Motor neuron (in vitro differentiated cells): ENCODE measurements around the gene SRGAP2C. TPM values are rescaled to one million over a fixed set of nuclear protein-coding genes. Genes with fewer than 3 reads are reported as not detected.
A peak's percentile ranks its signal among the peaks of the same experiment; 100 is the strongest.
"Not testable (repeated sequence)": the region's sequence is repeated elsewhere in the genome, so short reads cannot be mapped to it uniquely, and the experiment has no call there.

Experiments
- ATAC-seq, 8 experiments: fragments of 200-7000 bp; cut with Tn5 transposase; replicated peaks in 6 of 8; 2 replicates each; pipeline ENCODE4 v1.8.0; 2021; ENCODE audit warnings: mild to moderate bottlenecking in 8 of 8, moderate library complexity in 8 of 8
- H3K27ac ChIP-seq, 2 donors: fragments of 250-450 bp; sonication (Bioruptor Pico); 2 replicates each; pipeline ENCODE4 v1.9.0; 2021; ENCODE audit warnings: antibody characterized with exemption in 2 of 2, mild to moderate bottlenecking in 2 of 2, moderate library complexity in 1 of 2
- H3K4me1 ChIP-seq, 2 donors: fragments of 250-450 bp; sonication (Bioruptor Pico); replicated peaks in 1 of 2; 2 replicates each; pipeline ENCODE4 v1.6.1; 2021; ENCODE audit warnings: antibody characterized with exemption in 2 of 2, mild to moderate bottlenecking in 2 of 2, moderate library complexity in 1 of 2
- H3K4me3 ChIP-seq, 5 donors: fragments of 250-450 bp; sonication (Bioruptor Pico); 2 replicates each; pipeline ENCODE4 v1.9.0; 2021; ENCODE audit warnings: antibody characterized with exemption in 5 of 5, mild to moderate bottlenecking in 5 of 5, moderate library complexity in 4 of 5
- WGBS, 10 experiments: fragments of 450-650 bp; shearing (Covaris generic); methylation state at CpG; one replicate each; pipeline ENCODE4 v1.0.0; 2022; 5-methylcytosine and 5-hydroxymethylcytosine counted together
- in situ Hi-C, 9 experiments: fragments of 400-800 bp; cut with MboI; loops; one replicate each; pipeline ENCODE4 v1.15.0; 2021; ENCODE audit warnings: low sequenced_read_pairs in 9 of 9, low pct_unique_long_range_greater_than_20kb in 2 of 9; ENCODE audit not compliant: unreplicated experiment in 9 of 9
- total RNA-seq, 8 experiments: library from RNA; unstranded; fragments of 300-600 nt; gene quantifications; 2 replicates each; pipeline versions ENCODE4 v1.2.3 to v1.2.4, GENCODE V29; 2022

The SRGAP2C gene
- total RNA-seq, 8 experiments from 2014 or later, result 11.4 to 26.6 (median 16.4) TPM

- in situ Hi-C loops, H3K4me3 ChIP-seq, ATAC-seq, H3K27ac ChIP-seq, H3K4me1 ChIP-seq: not testable (repeated sequence)
- no CpG with 5 or more reads among the region's 4 CpGs for WGBS, 10 experiments
These were observed 164.7 kb downstream of the SRGAP2C start for GRCh38 chr1:121349332-121349967.

- H3K4me3 ChIP-seq, in situ Hi-C loops, H3K4me1 ChIP-seq, H3K27ac ChIP-seq: not testable (repeated sequence)
- ATAC-seq, result peak in 4 of 8 experiments; percentile 19 to 47 (median 32)
- no CpG with 5 or more reads among the region's 5 CpGs for WGBS, 10 experiments
These were observed 171.1 kb downstream of the SRGAP2C start for GRCh38 chr1:121355711-121356420.

- whole genome bisulfite sequencing, 10 experiments, result no CpG with 5 or more reads among the region's 2 CpGs
- ATAC-seq, result not testable (repeated sequence)
These were observed 172.0 kb downstream of the SRGAP2C start for GRCh38 chr1:121356819-121357218.

GRCh38 chr1:121360531-121360930 lies 175.8 kb downstream of the SRGAP2C start:
- H3K27ac ChIP-seq, ATAC-seq, H3K4me3 ChIP-seq, in situ Hi-C loops, H3K4me1 ChIP-seq: not testable (repeated sequence)
- no CpG with 5 or more reads among the region's 1 CpG for WGBS, 10 experiments

More at GRCh38 chr1:121356819-121357218, 172.0 kb downstream of the SRGAP2C start:
- H3K4me1 ChIP-seq, H3K4me3 ChIP-seq, in situ Hi-C loops, H3K27ac ChIP-seq: not testable (repeated sequence)

- in situ Hi-C loops, H3K4me1 ChIP-seq, H3K27ac ChIP-seq, H3K4me3 ChIP-seq: not testable (repeated sequence)
- no CpG with 5 or more reads among the region's 7 CpGs for WGBS, 10 experiments
- ATAC-seq, result peak; percentile 13 to 89 (median 84)
These were observed 176.9 kb downstream of the SRGAP2C start for GRCh38 chr1:121361451-121362233.

- in situ Hi-C loops, H3K4me1 ChIP-seq, H3K27ac ChIP-seq, H3K4me3 ChIP-seq: not testable (repeated sequence)
- WGBS, 10 experiments, result no CpG with 5 or more reads among the region's 4 CpGs
- ATAC-seq, result peak in 7 of 8 experiments; percentile 13 to 74 (median 67)
These were observed 177.6 kb downstream of the SRGAP2C start for GRCh38 chr1:121362234-121362883.

GRCh38 chr1:121365316-121365715 lies 180.5 kb downstream of the SRGAP2C start:
- H3K27ac ChIP-seq, ATAC-seq, H3K4me3 ChIP-seq, H3K4me1 ChIP-seq, in situ Hi-C loops: not testable (repeated sequence)
- no CpG with 5 or more reads among the region's 6 CpGs for WGBS, 10 experiments

- H3K4me1 ChIP-seq, H3K27ac ChIP-seq, in situ Hi-C loops, H3K4me3 ChIP-seq: not testable (repeated sequence)
- WGBS, 10 experiments, result no CpG with 5 or more reads among the region's 6 CpGs
- peak in 2 of 8 experiments; percentile 12 to 35 for ATAC-seq
These were observed 180.9 kb downstream of the SRGAP2C start for GRCh38 chr1:121365723-121366122.

GRCh38 chr1:121366171-121366570 lies 181.4 kb downstream of the SRGAP2C start:
- peak in 2 of 8 experiments; percentile 56 to 74 for ATAC-seq
- WGBS, 10 experiments, result no CpG with 5 or more reads among the region's 3 CpGs
- H3K4me3 ChIP-seq, in situ Hi-C loops, H3K27ac ChIP-seq, H3K4me1 ChIP-seq: not testable (repeated sequence)

- in situ Hi-C loops, H3K4me1 ChIP-seq, H3K4me3 ChIP-seq, H3K27ac ChIP-seq: not testable (repeated sequence)
- peak in 1 of 8 experiments; percentile 41 for ATAC-seq
- WGBS, 10 experiments, result no CpG with 5 or more reads among the region's 5 CpGs
These were observed 184.1 kb downstream of the SRGAP2C start for GRCh38 chr1:121368910-121369309.

- WGBS, 10 experiments, result no CpG with 5 or more reads among the region's 2 CpGs
- ATAC-seq, H3K4me1 ChIP-seq, H3K27ac ChIP-seq, in situ Hi-C loops, H3K4me3 ChIP-seq: not testable (repeated sequence)
These were observed 185.2 kb downstream of the SRGAP2C start for GRCh38 chr1:121369959-121370358.

- 100% methylated on average over 1 of the region's 3 CpGs; no CpG with 5 or more reads in 9 of the 10 experiments for WGBS, 10 experiments
- H3K4me3 ChIP-seq, in situ Hi-C loops, H3K4me1 ChIP-seq, H3K27ac ChIP-seq: not testable (repeated sequence)
- ATAC-seq, result peak in 2 of 8 experiments; percentile 39 to 56
These were observed 190.1 kb downstream of the SRGAP2C start for GRCh38 chr1:121374851-121375367.

- ATAC-seq, H3K27ac ChIP-seq, in situ Hi-C loops, H3K4me3 ChIP-seq, H3K4me1 ChIP-seq: not testable (repeated sequence)
- WGBS, 10 experiments, result no CpG with 5 or more reads among the region's 7 CpGs
These were observed 192.2 kb downstream of the SRGAP2C start for GRCh38 chr1:121376986-121377385.
